Measurements from ENCODE around the gene CCDC124.
"Not testable (repeated sequence)": the region's sequence is repeated elsewhere in the genome, so short reads cannot be mapped to it uniquely, and the experiment has no call there.

The CCDC124 gene

GRCh38 chr19:17954401-17954800 lies 21.6 kb downstream of the CCDC124 start:
- no peak for DNase-seq

- no peak for DNase-seq
Observed at GRCh38 chr19:17957149-17957849, 24.5 kb downstream of the CCDC124 start.

- no peak for DNase-seq
Observed at GRCh38 chr19:17957885-17958284, 25.1 kb downstream of the CCDC124 start.

- DNase-seq = no peak
Observed at GRCh38 chr19:17963936-17964691, 31.3 kb downstream of the CCDC124 start.

- no peak for DNase-seq
Observed at GRCh38 chr19:17965370-17966128, 32.7 kb downstream of the CCDC124 start.

GRCh38 chr19:17966129-17966483 lies 33.3 kb downstream of the CCDC124 start:
- DNase-seq = no peak

GRCh38 chr19:17966550-17967256 lies 33.9 kb downstream of the CCDC124 start, which contains the start of gene KCNN1:
KCNN1 (plus strand) TSS chr19:17967107; CDS start chr19:17973889, 6,782 bp downstream.
- no peak for DNase-seq

- DNase-seq = no peak
Observed at GRCh38 chr19:17967257-17968051, 34.6 kb downstream of the CCDC124 start.

GRCh38 chr19:17968362-17968761 lies 35.5 kb downstream of the CCDC124 start:
- DNase-seq = no peak

GRCh38 chr19:17969096-17969792 lies 36.4 kb downstream of the CCDC124 start:
- DNase-seq = no peak

GRCh38 chr19:17972230-17972629 lies 39.4 kb downstream of the CCDC124 start:
- DNase-seq = no peak

- no peak for DNase-seq
Observed at GRCh38 chr19:17973759-17974158, 40.9 kb downstream of the CCDC124 start.

- DNase-seq = no peak
Observed at GRCh38 chr19:17974551-17974950, 41.7 kb downstream of the CCDC124 start.

GRCh38 chr19:17975032-17975431 lies 42.2 kb downstream of the CCDC124 start:
- DNase-seq = no peak

GRCh38 chr19:17977021-17977420 lies 44.2 kb downstream of the CCDC124 start:
- no peak for DNase-seq

GRCh38 chr19:17977488-17977887 lies 44.7 kb downstream of the CCDC124 start:
- no peak for DNase-seq

GRCh38 chr19:17981611-17982010 lies 48.8 kb downstream of the CCDC124 start:
- DNase-seq = no peak

GRCh38 chr19:17982430-17982829 lies 49.6 kb downstream of the CCDC124 start:
- DNase-seq = no peak

GRCh38 chr19:17985037-17985818 lies 52.4 kb downstream of the CCDC124 start:
- DNase-seq = no peak

GRCh38 chr19:17986569-17986968 lies 53.8 kb downstream of the CCDC124 start:
- DNase-seq = not testable (repeated sequence)

- DNase-seq = no peak
Observed at GRCh38 chr19:17988161-17988560, 55.3 kb downstream of the CCDC124 start.

Measured in OCI-M1 (cell line).